Gastroesophageal sphincter (tissue), 3 donors: ENCODE measurements around the gene APOBEC3G.

Source experiments
- EP300 ChIP-seq: sonication (generic); formaldehyde crosslinking; IDR thresholded peaks from one replicate; pipeline ENCODE4 v1.6.1; 2017; ENCODE audit warnings: antibody characterized with exemption, mild to moderate bottlenecking
- POLR2A ChIP-seq, 2 donors: fragments of 450-650 bp; IDR thresholded peaks; one replicate each; pipeline ENCODE4 v1.6.1; 2017; ENCODE audit warnings: antibody characterized with exemption in 2 of 2, mild to moderate bottlenecking in 2 of 2, moderate library complexity in 1 of 2
- POLR2AphosphoS5 ChIP-seq: sonication (generic); formaldehyde crosslinking; IDR thresholded peaks from one replicate; pipeline ENCODE4 v1.6.1; 2017; ENCODE audit warnings: antibody characterized with exemption
- TF ChIP-seq, protein P1 (sequence below), 4 experiments: fragments of 200-600 bp in 2 of 4; fragments of 450-650 bp in 2 of 4; sonication (generic) in 1 of 4; IDR thresholded peaks; one replicate each; pipeline ENCODE4 v1.5.1; 2017 to 2019; ENCODE audit warnings: antibody characterized with exemption in 4 of 4, mild to moderate bottlenecking in 2 of 4, moderate library complexity in 2 of 4

DNA sequence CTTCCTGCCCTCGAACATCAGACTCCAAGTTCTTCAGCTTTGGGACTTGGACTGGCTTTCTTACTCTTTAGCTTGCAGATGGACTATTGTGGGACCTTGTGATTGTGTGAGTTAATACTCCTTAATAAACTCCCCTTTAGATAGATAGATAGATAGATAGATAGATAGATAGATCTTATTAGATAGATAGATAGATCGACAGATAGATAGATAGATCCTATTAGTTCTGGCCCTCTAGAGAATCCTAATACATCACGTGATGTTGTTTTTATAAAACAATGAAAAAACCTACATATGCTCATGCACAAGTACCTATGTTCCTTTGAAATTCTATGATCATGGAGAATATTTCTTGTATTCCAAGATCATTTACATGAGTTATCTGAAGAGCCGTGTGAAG is 43.9 kb downstream of the APOBEC3G start:
- TF ChIP-seq, protein P1, sequence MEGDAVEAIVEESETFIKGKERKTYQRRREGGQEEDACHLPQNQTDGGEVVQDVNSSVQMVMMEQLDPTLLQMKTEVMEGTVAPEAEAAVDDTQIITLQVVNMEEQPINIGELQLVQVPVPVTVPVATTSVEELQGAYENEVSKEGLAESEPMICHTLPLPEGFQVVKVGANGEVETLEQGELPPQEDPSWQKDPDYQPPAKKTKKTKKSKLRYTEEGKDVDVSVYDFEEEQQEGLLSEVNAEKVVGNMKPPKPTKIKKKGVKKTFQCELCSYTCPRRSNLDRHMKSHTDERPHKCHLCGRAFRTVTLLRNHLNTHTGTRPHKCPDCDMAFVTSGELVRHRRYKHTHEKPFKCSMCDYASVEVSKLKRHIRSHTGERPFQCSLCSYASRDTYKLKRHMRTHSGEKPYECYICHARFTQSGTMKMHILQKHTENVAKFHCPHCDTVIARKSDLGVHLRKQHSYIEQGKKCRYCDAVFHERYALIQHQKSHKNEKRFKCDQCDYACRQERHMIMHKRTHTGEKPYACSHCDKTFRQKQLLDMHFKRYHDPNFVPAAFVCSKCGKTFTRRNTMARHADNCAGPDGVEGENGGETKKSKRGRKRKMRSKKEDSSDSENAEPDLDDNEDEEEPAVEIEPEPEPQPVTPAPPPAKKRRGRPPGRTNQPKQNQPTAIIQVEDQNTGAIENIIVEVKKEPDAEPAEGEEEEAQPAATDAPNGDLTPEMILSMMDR (IDR thresholded peaks at IDR 0.05): no peak
- TF ChIP-seq POLR2A (IDR thresholded peaks at IDR 0.05) (no peak), EP300 (no peak), POLR2AphosphoS5 (no peak)
